GM12878 (cell line): Measurements from ENCODE around the gene AP4E1. TPM values are rescaled to one million over a fixed set of nuclear protein-coding genes. Genes with fewer than 3 reads are reported as not detected.

Source experiments
- ATAC-seq: fragments of 200-7000 bp; cut with Tn5 transposase; 3 replicates; pipeline ENCODE4 v1.9.1; 2020; ENCODE audit warnings: mild to moderate bottlenecking, moderate library complexity
- BruUV-seq: library from RNA; stranded (reverse); fragments of 400-500 nt; replicated peaks from 2 replicates; lab custom pipeline; 2021; lab: Mats Ljungman, UMichigan
- CTCF ChIA-PET: fragments of 300-600 bp; sonication (Branson Sonifier 250); formaldehyde crosslinking; extraction: SDS; loops from one replicate; lab custom pipeline; 2021; ENCODE audit warnings: inconsistent platforms; lab: Yijun Ruan, JAX
- POLR2A ChIA-PET: fragments of 350-600 bp; formaldehyde crosslinking; extraction: SDS; loops from one replicate; lab custom pipeline; 2021; ENCODE audit warnings: inconsistent platforms; lab: Charles Lee
- RAD21 ChIA-PET: fragments of 300-600 bp; sonication (Branson Sonifier 250); formaldehyde crosslinking; loops from one replicate; lab custom pipeline; 2023; ENCODE audit warnings: antibody characterized with exemption; ENCODE audit not compliant: unreplicated experiment; lab: Charles Lee
- SMC1A ChIA-PET: fragments of 300-600 bp; sonication (Branson Sonifier 250); formaldehyde crosslinking; loops from one replicate; lab custom pipeline; 2023; ENCODE audit not compliant: unreplicated experiment, uncharacterized antibody; lab: Charles Lee
- DNase-seq: peaks from one replicate; pipeline ENCODE4 v3.0.0-alpha.2; 2011; ENCODE audit warnings: low read depth, low spot score
- FAIRE-seq: peaks from 3 replicates; lab custom pipeline; 2011; peaks lifted over from hg19 to GRCh38; lab: Jason Lieb, UNC
- H2AFZ ChIP-seq: 2 replicates; pipeline ENCODE4 v1.6.0; 2011; ENCODE audit warnings: low read depth, low read length, control low read depth; ENCODE audit not compliant: control insufficient read depth
- H3K27ac ChIP-seq: 2 replicates; pipeline ENCODE4 v1.5.1; 2011; ENCODE audit warnings: control low read depth; ENCODE audit not compliant: control insufficient read depth, insufficient read depth
- H3K27me3 ChIP-seq, 2 experiments: replicated peaks in 1 of 2; 2 replicates each; pipeline versions ENCODE4 v1.6.0 to v1.6.1; 2011; ENCODE audit warnings: low read length in 1 of 2; ENCODE audit not compliant: control insufficient read depth in 2 of 2, insufficient read depth in 2 of 2
- H3K36me3 ChIP-seq, 2 experiments: 2 replicates each; pipeline ENCODE4 v1.5.1; 2011; ENCODE audit warnings: low read length in 1 of 2; ENCODE audit not compliant: control insufficient read depth in 2 of 2, insufficient read depth in 2 of 2
- H3K4me1 ChIP-seq: 2 replicates; pipeline ENCODE4 v1.6.1; 2011; ENCODE audit warnings: mild to moderate bottlenecking, low read length, moderate library complexity, mixed read lengths; ENCODE audit not compliant: control insufficient read depth, insufficient read depth
- H3K4me2 ChIP-seq: 2 replicates; pipeline ENCODE4 v1.6.0; 2011; ENCODE audit warnings: control low read depth; ENCODE audit not compliant: control insufficient read depth, insufficient read depth
- H3K4me3 ChIP-seq: fragments of 200-600 bp; sonication (generic); 2 replicates; pipeline ENCODE4 v1.5.1; 2016
- H3K79me2 ChIP-seq: 2 replicates; pipeline ENCODE4 v1.6.0; 2011; ENCODE audit warnings: low read length; ENCODE audit not compliant: control insufficient read depth, insufficient read depth
- H3K9ac ChIP-seq: 2 replicates; pipeline ENCODE4 v1.8.0; 2011; ENCODE audit warnings: low read length, control low read depth, mixed read lengths; ENCODE audit not compliant: control insufficient read depth, insufficient read depth
- H3K9me3 ChIP-seq: replicated peaks from 3 replicates; pipeline ENCODE4 v1.5.1; 2011; ENCODE audit warnings: mild to moderate bottlenecking, low read length; ENCODE audit not compliant: control insufficient read depth, insufficient read depth
- H4K20me1 ChIP-seq: 2 replicates; pipeline ENCODE4 v1.6.0; 2011; ENCODE audit not compliant: control insufficient read depth, insufficient read depth
- BHLHE40 ChIP-seq, 2 experiments: fragments of 450-650 bp in 1 of 2; IDR thresholded peaks; 2 replicates each; pipeline ENCODE4 v1.6.1; 2011 to 2017; ENCODE audit warnings: low read depth in 2 of 2, borderline replicate concordance in 1 of 2, improper control_type of control experiment in 1 of 2, low read length in 1 of 2, mild to moderate bottlenecking in 1 of 2
- KLF5 ChIP-seq: fragments of 450-650 bp; IDR thresholded peaks from 2 replicates; pipeline ENCODE4 v1.6.1; 2014; ENCODE audit warnings: mild to moderate bottlenecking; ENCODE audit not compliant: partially characterized antibody
- LARP7 ChIP-seq: fragments of 450-650 bp; IDR thresholded peaks from 2 replicates; pipeline ENCODE4 v1.6.1; 2017; ENCODE audit warnings: mild to moderate bottlenecking
- PAX8 ChIP-seq: fragments of 450-650 bp; IDR thresholded peaks from 2 replicates; pipeline ENCODE4 v1.6.1; 2017; ENCODE audit warnings: mild to moderate bottlenecking, moderate library complexity
- POLR2A ChIP-seq: IDR thresholded peaks from 2 replicates; pipeline ENCODE4 v1.6.1; 2011; ENCODE audit warnings: low read depth, mild to moderate bottlenecking, low read length
- RBBP5 ChIP-seq: fragments of 200-600 bp; sonication (generic); conservative IDR thresholded peaks from 2 replicates; pipeline ENCODE4 v1.6.1; 2016
- STAT1 ChIP-seq: fragments of 450-650 bp; conservative IDR thresholded peaks from 2 replicates; pipeline ENCODE4 v1.6.1; 2014; ENCODE audit warnings: antibody characterized with exemption, mild to moderate bottlenecking
- TCF12 ChIP-seq: IDR thresholded peaks from 2 replicates; pipeline ENCODE4 v1.6.1; 2011; ENCODE audit warnings: low read depth, mild to moderate bottlenecking, low read length
- TCF3 ChIP-seq: IDR thresholded peaks from 2 replicates; pipeline ENCODE4 v1.6.1; 2012; ENCODE audit warnings: low read depth, mild to moderate bottlenecking, low read length, borderline replicate concordance; ENCODE audit not compliant: insufficient read depth
- ZBED1 ChIP-seq: IDR thresholded peaks from 2 replicates; pipeline ENCODE4 v1.6.1; 2016; ENCODE audit warnings: borderline replicate concordance
- ZNF274 ChIP-seq: IDR thresholded peaks from one replicate; pipeline ENCODE4 v1.8.0; 2011; ENCODE audit not compliant: insufficient read length, insufficient read depth
- WGBS: methylation state at CpG from one replicate; pipeline ENCODE4 v1.1.6; 2016; ENCODE audit warnings: low lambda C conversion rate; ENCODE audit not compliant: insufficient replicate concordance, insufficient coverage; ENCODE audit errors: missing lambda C conversion rate; 5-methylcytosine and 5-hydroxymethylcytosine counted together
- in situ Hi-C: fragments of 300-500 bp; cut with MboI; formaldehyde crosslinking; loops from 9 replicates; pipeline ENCODE4 v1.14.3; 2018; ENCODE audit warnings: mixed read lengths
- intact Hi-C: fragments of 100-400 bp; cut with micrococcal nuclease; formaldehyde crosslinking; loops from one replicate; pipeline ENCODE4 v1.14.2; 2022; ENCODE audit not compliant: unreplicated experiment
- polyA plus RNA-seq, 11 experiments: library from polyadenylated mRNA; depleted of rRNA in 4 of 11; unstranded in 6 of 11; stranded (reverse) in 5 of 11; fragments of >200 nt; fragmentation: Nextera tagmentation in 4 of 11; fragmentation: Illumina TruSeq in 1 of 11; extraction: Ambion mirVana in 4 of 11; extraction: Trizol in 1 of 11; gene quantifications; 1 replicate in 1 of 11; 2 replicates in 10 of 11; pipeline versions ENCODE4 v1.2.1 to v1.2.3, GENCODE V29; 2011 to 2016; ENCODE audit warnings: inconsistent platforms in 2 of 11, missing spikeins in 2 of 11, low read depth in 1 of 11
- total RNA-seq, 4 experiments: library from RNA; depleted of rRNA in 3 of 4; stranded (reverse); fragments of >200 nt in 3 of 4; fragmentation: Illumina TruSeq in 1 of 4; extraction: Trizol in 1 of 4; gene quantifications; 2 replicates each; pipeline versions ENCODE4 v1.2.1 to v1.2.3, GENCODE V29; 2013 to 2021
- TF ChIP-seq, protein P1 (sequence below): fragments of 450-650 bp; IDR thresholded peaks from 2 replicates; pipeline ENCODE4 v1.6.1; 2017; ENCODE audit warnings: mild to moderate bottlenecking, moderate library complexity
- TF ChIP-seq, protein P2 (sequence below): fragments of 150-350 bp; IDR thresholded peaks from 2 replicates; pipeline ENCODE4 v1.6.1; 2014; ENCODE audit warnings: mild to moderate bottlenecking, low read depth, low read length
- TF ChIP-seq, protein P3 (sequence below): fragments of 450-650 bp; formaldehyde crosslinking; IDR thresholded peaks from 2 replicates; pipeline ENCODE4 v1.4.0; 2020; ENCODE audit warnings: mild to moderate bottlenecking, moderate library complexity

The AP4E1 gene
- total and polyA plus RNA-seq, 10 of the 15 experiments (the other 5 are each of a cell fraction or from before 2014, with no cell fraction given): 1.2 to 11.4 (median 6.7) TPM

DNA sequence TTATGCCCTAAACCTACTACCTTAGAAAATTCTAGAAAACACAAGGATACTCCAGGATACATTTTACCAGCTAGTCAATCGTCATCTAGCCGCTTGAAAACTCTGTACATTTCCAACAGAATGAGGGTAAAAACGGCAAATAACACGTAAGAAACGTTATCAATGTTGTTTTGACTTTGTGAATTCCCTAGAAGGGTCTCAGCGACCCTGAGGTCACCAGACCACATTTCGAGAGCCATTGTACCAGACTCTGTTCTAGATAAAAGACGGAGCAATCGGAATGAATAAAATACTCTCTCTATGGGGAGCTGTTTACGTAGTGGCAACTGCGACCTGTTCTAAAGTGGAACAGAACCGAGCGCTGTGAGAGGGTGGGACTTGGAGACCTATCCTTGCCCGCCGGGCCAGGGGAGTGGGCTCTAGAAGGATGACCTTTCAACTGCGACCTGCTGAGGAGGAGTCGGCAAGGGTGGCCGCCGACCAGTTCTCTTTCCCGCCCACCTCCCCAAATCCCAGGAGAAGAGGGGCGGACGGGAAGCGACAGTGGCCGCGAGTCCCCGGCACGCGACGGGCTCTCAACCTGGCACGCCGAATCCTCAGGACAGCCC, 778 bp upstream of the AP4E1 start:
- Histone ChIP-seq H3K9me3 (no peaks in the 10 kb centered on the region; the same call in 2 of the 3 replicates), H3K9ac (peak overlapping the region; percentile 98), H3K79me2 (peaks cover 20% of the 10 kb centered on the region), H3K36me3 (0 out of 4 replicates have a peak, but pooled peaks cover 0 to 3% of the 10 kb centered on the region in 2 experiments), H4K20me1 (no peaks in the 10 kb centered on the region), H2AFZ (peak overlapping the region; percentile 95), H3K4me1 (no peaks in the 10 kb centered on the region; the same call in 1 of the 2 replicates), H3K4me2 (peak overlapping the region; percentile 86), H3K27ac (peak overlapping the region; percentile 90), H3K4me3 (peak overlapping the region; percentile 99), H3K27me3 (no peaks in the 10 kb centered on the region)
- intact Hi-C loops (loop anchor here (1.0 to 10.0 kb wide), 6 partner anchors 22 to 733 kb away; partner anchors contain the start of genes GABPB1 and SPPL2A), in situ Hi-C loops (loop anchor here (5.0 to 10.0 kb wide), 2 partner anchors 230 to 553 kb away; partner anchors contain the start of gene GABPB1)
- ChIA-PET POLR2A (interaction anchor here (1.0 to 1.4 kb wide), 4 partner anchors 9 to 29 kb away, joined by 3 to 5 read pairs (median 4); no protein-coding TSS in a partner anchor), SMC1A (interaction anchor here (0.9 to 4.3 kb wide), 5 partner anchors 22 to 231 kb away, joined by 3 to 33 read pairs (median 3); no protein-coding TSS in a partner anchor), RAD21 (interaction anchor here (1.5 to 1.9 kb wide), 3 partner anchors 27 to 34 kb away, joined by 6 to 25 read pairs (median 7); no protein-coding TSS in a partner anchor), CTCF (interaction anchor here (0.6 to 4.0 kb wide), 7 partner anchors 11 to 232 kb away, joined by 3 to 27 read pairs (median 7); no protein-coding TSS in a partner anchor)
- no peak for DNase-seq
- peak; percentile 62 for ATAC-seq
- FAIRE-seq: no peak
- WGBS: under 1% methylated on average over 31 of the region's 31 CpGs
- BruUV-seq: TSS peak; percentile 84
- TF ChIP-seq KLF5 (no peak), RBBP5 (no peak), ZBED1 (no peak; the same call in 1 of the 2 replicates), TCF3 (no peak), PAX8 (no peak), POLR2A (no peak), ZNF274 (no peak), TCF12 (no peak), STAT1 (no peak), BHLHE40 (IDR thresholded peaks at IDR 0.05; ENCODE audit: borderline replicate concordance in 1 of 2, low read depth in 2 of 2, low read length in 1 of 2) (peak; percentile 66 to 91; a peak in 3 of 4 replicates), LARP7 (peak; percentile 42; the same call in 1 of the 2 replicates)
- TF ChIP-seq, protein P1, sequence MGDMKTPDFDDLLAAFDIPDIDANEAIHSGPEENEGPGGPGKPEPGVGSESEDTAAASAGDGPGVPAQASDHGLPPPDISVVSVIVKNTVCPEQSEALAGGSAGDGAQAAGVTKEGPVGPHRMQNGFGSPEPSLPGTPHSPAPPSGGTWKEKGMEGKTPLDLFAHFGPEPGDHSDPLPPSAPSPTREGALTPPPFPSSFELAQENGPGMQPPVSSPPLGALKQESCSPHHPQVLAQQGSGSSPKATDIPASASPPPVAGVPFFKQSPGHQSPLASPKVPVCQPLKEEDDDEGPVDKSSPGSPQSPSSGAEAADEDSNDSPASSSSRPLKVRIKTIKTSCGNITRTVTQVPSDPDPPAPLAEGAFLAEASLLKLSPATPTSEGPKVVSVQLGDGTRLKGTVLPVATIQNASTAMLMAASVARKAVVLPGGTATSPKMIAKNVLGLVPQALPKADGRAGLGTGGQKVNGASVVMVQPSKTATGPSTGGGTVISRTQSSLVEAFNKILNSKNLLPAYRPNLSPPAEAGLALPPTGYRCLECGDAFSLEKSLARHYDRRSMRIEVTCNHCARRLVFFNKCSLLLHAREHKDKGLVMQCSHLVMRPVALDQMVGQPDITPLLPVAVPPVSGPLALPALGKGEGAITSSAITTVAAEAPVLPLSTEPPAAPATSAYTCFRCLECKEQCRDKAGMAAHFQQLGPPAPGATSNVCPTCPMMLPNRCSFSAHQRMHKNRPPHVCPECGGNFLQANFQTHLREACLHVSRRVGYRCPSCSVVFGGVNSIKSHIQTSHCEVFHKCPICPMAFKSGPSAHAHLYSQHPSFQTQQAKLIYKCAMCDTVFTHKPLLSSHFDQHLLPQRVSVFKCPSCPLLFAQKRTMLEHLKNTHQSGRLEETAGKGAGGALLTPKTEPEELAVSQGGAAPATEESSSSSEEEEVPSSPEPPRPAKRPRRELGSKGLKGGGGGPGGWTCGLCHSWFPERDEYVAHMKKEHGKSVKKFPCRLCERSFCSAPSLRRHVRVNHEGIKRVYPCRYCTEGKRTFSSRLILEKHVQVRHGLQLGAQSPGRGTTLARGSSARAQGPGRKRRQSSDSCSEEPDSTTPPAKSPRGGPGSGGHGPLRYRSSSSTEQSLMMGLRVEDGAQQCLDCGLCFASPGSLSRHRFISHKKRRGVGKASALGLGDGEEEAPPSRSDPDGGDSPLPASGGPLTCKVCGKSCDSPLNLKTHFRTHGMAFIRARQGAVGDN: no peak
- TF ChIP-seq, protein P2, sequence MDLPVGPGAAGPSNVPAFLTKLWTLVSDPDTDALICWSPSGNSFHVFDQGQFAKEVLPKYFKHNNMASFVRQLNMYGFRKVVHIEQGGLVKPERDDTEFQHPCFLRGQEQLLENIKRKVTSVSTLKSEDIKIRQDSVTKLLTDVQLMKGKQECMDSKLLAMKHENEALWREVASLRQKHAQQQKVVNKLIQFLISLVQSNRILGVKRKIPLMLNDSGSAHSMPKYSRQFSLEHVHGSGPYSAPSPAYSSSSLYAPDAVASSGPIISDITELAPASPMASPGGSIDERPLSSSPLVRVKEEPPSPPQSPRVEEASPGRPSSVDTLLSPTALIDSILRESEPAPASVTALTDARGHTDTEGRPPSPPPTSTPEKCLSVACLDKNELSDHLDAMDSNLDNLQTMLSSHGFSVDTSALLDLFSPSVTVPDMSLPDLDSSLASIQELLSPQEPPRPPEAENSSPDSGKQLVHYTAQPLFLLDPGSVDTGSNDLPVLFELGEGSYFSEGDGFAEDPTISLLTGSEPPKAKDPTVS: 0 out of 2 replicates have a peak, but pooled peaks have one; percentile 21
- TF ChIP-seq, protein P3, sequence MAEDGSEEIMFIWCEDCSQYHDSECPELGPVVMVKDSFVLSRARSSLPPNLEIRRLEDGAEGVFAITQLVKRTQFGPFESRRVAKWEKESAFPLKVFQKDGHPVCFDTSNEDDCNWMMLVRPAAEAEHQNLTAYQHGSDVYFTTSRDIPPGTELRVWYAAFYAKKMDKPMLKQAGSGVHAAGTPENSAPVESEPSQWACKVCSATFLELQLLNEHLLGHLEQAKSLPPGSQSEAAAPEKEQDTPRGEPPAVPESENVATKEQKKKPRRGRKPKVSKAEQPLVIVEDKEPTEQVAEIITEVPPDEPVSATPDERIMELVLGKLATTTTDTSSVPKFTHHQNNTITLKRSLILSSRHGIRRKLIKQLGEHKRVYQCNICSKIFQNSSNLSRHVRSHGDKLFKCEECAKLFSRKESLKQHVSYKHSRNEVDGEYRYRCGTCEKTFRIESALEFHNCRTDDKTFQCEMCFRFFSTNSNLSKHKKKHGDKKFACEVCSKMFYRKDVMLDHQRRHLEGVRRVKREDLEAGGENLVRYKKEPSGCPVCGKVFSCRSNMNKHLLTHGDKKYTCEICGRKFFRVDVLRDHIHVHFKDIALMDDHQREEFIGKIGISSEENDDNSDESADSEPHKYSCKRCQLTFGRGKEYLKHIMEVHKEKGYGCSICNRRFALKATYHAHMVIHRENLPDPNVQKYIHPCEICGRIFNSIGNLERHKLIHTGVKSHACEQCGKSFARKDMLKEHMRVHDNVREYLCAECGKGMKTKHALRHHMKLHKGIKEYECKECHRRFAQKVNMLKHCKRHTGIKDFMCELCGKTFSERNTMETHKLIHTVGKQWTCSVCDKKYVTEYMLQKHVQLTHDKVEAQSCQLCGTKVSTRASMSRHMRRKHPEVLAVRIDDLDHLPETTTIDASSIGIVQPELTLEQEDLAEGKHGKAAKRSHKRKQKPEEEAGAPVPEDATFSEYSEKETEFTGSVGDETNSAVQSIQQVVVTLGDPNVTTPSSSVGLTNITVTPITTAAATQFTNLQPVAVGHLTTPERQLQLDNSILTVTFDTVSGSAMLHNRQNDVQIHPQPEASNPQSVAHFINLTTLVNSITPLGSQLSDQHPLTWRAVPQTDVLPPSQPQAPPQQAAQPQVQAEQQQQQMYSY (CRISPR knock-in tag): no peak
